Stimulated activated naive CD8-positive, alpha-beta T cell treated with anti-CD3 and anti-CD28 coated beads, Interleukin-15, Interleukin-2, amounts not matched to agents 100 ng/mL and 50 ng/mL, for 24 hours (primary cell): Measurements from ENCODE around the gene LMX1B.
"Not testable (repeated sequence)": the region's sequence is repeated elsewhere in the genome, so short reads cannot be mapped to it uniquely, and the experiment has no call there.

Source experiments
- H3K27ac Mint-ChIP-seq: one replicate; pipeline ENCODE4 v1.8.0; 2021; ENCODE audit warnings: mild to moderate bottlenecking, mixed read lengths
- H3K27me3 Mint-ChIP-seq: one replicate; pipeline ENCODE4 v1.8.0; 2021; ENCODE audit warnings: mixed read lengths
- H3K36me3 Mint-ChIP-seq: one replicate; pipeline ENCODE4 v1.8.0; 2021; ENCODE audit warnings: low read depth, mixed read lengths
- H3K4me1 Mint-ChIP-seq: one replicate; pipeline ENCODE4 v1.8.0; 2021; ENCODE audit warnings: low read depth, mixed read lengths
- H3K4me3 Mint-ChIP-seq: one replicate; pipeline ENCODE4 v1.8.0; 2021; ENCODE audit warnings: mild to moderate bottlenecking, mixed read lengths
- H3K9me3 Mint-ChIP-seq: one replicate; pipeline ENCODE4 v1.8.0; 2021; ENCODE audit warnings: mixed read lengths

Gene LMX1B

GRCh38 chr9:126719618-126720031, 105.9 kb downstream of the LMX1B start:
- Mint-ChIP-seq H3K9me3 (no peaks in the 10 kb centered on the region), H3K36me3 (no peaks in the 10 kb centered on the region), H3K4me1 (peaks cover 45% of the 10 kb centered on the region), H3K27ac (peak overlapping the region; percentile 90), H3K27me3 (no peaks in the 10 kb centered on the region), H3K4me3 (peak overlapping the region; percentile 61)

- Mint-ChIP-seq H3K4me1 (peaks cover 45% of the 10 kb centered on the region), H3K36me3 (no peaks in the 10 kb centered on the region), H3K27me3 (no peaks in the 10 kb centered on the region), H3K27ac (peak overlapping the region; percentile 90), H3K4me3 (peak overlapping the region; percentile 61), H3K9me3 (no peaks in the 10 kb centered on the region)
Measured at GRCh38 chr9:126720036-126720435, 106.3 kb downstream of the LMX1B start.

- Mint-ChIP-seq H3K9me3 (no peaks in the 10 kb centered on the region), H3K27ac (peak overlapping the region; percentile 45), H3K4me1 (peaks cover 45% of the 10 kb centered on the region), H3K4me3 (peak overlapping the region; percentile 33), H3K36me3 (no peaks in the 10 kb centered on the region), H3K27me3 (no peaks in the 10 kb centered on the region)
Measured at GRCh38 chr9:126720661-126721563, 107.2 kb downstream of the LMX1B start.

DNA sequence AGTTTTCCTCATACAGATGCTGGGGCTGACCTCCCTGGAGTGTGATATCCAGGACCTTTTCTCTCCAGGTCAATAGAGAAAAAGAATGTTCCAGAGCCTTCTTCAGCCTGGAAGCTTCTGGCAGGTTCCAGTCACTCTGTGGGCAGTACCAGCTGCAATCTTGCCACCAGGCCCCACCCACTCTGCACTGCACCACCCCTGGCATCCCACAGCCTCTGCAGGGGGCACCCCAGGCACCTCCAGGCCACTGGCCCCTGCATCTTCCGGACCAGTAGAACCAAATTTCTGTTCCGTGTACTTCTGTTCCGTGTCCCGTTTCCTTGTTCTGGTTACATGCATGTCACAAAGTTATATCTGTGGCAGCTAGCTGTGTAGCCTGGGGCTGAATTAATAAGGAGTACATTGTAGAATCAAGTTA, 107.8 kb downstream of the LMX1B start:
- Mint-ChIP-seq H3K4me3 (peak overlapping the region; percentile 79), H3K27me3 (no peaks in the 10 kb centered on the region), H3K9me3 (no peaks in the 10 kb centered on the region), H3K27ac (peak overlapping the region; percentile 85), H3K4me1 (peaks cover 45% of the 10 kb centered on the region), H3K36me3 (no peaks in the 10 kb centered on the region)

DNA sequence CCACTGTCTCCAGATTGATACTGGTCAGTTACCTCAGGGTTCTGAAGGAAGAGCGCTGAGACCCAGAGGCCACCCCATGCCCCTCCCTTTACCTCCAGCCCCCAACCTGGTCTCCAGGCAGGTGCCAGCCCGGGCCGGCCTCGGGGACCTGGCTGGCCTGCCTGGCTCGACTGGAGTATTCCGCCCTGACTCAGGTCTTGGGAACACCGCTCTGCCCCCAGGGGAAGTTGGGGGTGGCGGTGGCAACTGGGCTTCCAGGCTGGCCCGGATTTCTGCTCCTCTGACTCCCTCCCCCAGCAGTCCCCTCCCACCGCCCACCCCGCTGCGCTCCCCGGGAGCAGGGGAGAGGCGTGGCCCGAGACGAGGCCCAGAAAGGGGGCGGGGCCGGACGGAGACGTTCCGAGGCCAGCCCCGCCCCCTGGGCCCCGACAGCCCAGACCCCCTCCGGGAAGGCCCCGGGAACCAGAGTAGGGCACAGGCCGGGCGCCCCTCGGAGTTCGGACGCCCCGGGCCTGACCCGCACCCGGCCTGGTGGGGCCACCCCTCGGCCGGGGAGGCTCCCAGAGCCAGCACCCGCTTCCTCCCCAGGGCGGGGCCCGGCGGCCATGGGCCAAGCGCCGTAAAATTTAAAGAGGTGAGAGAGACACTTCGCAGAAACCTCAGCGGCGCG, 108.7 kb downstream of the LMX1B start:
- no peaks in the 10 kb centered on the region for H3K9me3 Mint-ChIP-seq
- peaks cover 45% of the 10 kb centered on the region for H3K4me1 Mint-ChIP-seq
- peak overlapping the region; percentile 82 for H3K4me3 Mint-ChIP-seq
- H3K27me3 Mint-ChIP-seq, result no peaks in the 10 kb centered on the region
- H3K36me3 Mint-ChIP-seq, result no peaks in the 10 kb centered on the region
- peak overlapping the region; percentile 85 for H3K27ac Mint-ChIP-seq

- H3K27ac Mint-ChIP-seq, result peak overlapping the region; percentile 84
- H3K4me3 Mint-ChIP-seq, result peak overlapping the region; percentile 82
- H3K36me3 Mint-ChIP-seq, result no peaks in the 10 kb centered on the region
- no peaks in the 10 kb centered on the region for H3K27me3 Mint-ChIP-seq
- peaks cover 45% of the 10 kb centered on the region for H3K4me1 Mint-ChIP-seq
- no peaks in the 10 kb centered on the region for H3K9me3 Mint-ChIP-seq
Measured at GRCh38 chr9:126722922-126723806, 109.4 kb downstream of the LMX1B start.

DNA sequence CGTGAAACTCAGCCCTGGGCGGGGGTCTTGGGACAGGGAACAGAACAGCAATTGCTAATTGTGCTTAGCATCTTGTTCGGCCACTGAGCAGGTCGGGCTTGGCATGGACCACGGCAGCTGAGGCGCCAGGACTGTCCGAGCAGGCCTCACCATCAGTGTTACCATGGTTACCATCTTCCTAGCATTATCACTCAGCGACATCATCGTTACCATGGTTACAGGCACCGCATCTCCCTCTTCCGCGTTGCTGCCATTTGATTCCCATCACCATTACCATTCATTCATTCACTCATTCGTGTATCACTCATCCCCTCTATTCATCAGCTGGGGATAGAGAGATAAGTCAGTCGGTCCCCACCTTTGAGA, 110.1 kb downstream of the LMX1B start:
- peak overlapping the region; percentile 84 for H3K27ac Mint-ChIP-seq
- peak overlapping the region; percentile 82 for H3K4me3 Mint-ChIP-seq
- H3K9me3 Mint-ChIP-seq, result no peaks in the 10 kb centered on the region
- no peaks in the 10 kb centered on the region for H3K36me3 Mint-ChIP-seq
- peaks cover 43% of the 10 kb centered on the region for H3K4me1 Mint-ChIP-seq
- H3K27me3 Mint-ChIP-seq, result no peaks in the 10 kb centered on the region

DNA sequence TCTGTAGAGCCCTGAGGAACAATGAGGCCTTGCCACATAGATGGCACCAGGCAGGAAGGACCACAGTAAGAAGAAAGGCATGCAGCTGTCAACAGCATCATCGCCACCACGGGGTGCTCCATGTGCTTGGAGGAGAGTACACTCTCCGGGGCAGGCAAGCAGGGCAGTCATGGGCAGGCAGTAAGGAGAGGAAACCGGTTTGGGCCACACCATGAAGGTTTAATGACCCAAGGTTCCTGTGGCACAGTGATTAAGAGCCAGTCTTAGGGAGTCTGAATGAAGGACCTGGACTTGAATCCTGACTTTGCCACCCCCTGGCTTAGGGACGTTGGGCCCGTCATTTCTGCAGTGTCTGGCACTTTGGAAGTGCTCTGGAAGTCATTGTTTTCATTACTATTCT, 110.5 kb downstream of the LMX1B start:
- no peak overlapping the region for H3K27ac Mint-ChIP-seq
- peaks cover 39% of the 10 kb centered on the region for H3K4me1 Mint-ChIP-seq
- no peaks in the 10 kb centered on the region for H3K27me3 Mint-ChIP-seq
- H3K4me3 Mint-ChIP-seq, result peak overlapping the region; percentile 82
- no peaks in the 10 kb centered on the region for H3K36me3 Mint-ChIP-seq
- no peaks in the 10 kb centered on the region for H3K9me3 Mint-ChIP-seq

- H3K27me3 Mint-ChIP-seq, H3K36me3 Mint-ChIP-seq, H3K9me3 Mint-ChIP-seq, H3K4me3 Mint-ChIP-seq, H3K27ac Mint-ChIP-seq: not testable (repeated sequence)
- peaks cover 26% of the 10 kb centered on the region for H3K4me1 Mint-ChIP-seq
Measured at GRCh38 chr9:126725485-126725884, 111.8 kb downstream of the LMX1B start.

DNA sequence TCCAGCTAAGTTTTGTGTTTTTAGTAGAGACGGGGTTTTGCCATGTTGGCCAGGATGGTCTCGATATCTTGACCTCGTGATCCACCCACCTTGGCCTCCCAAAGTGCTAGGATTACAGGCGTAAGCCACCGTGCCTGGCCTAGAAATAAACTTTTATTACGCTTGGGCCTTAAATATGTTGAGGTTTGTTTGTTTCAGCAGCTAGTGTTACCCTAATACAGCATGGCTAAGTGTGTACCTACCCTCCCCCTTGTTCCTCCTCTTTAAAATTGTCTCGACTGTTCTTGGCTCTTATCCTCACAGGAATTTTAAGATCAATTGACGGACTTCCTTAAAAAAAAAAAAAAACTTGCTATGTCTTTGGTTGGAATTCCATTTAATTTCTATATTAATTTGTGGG, 114.5 kb downstream of the LMX1B start:
- H3K4me1 Mint-ChIP-seq, H3K4me3 Mint-ChIP-seq, H3K27ac Mint-ChIP-seq, H3K36me3 Mint-ChIP-seq, H3K27me3 Mint-ChIP-seq, H3K9me3 Mint-ChIP-seq: not testable (repeated sequence)

GRCh38 chr9:126730592-126730991, 116.9 kb downstream of the LMX1B start:
- not testable (repeated sequence) for H3K4me3 Mint-ChIP-seq, H3K27ac Mint-ChIP-seq, H3K27me3 Mint-ChIP-seq, H3K4me1 Mint-ChIP-seq
- peaks cover 13% of the 10 kb centered on the region for H3K36me3 Mint-ChIP-seq
- peaks cover 16% of the 10 kb centered on the region for H3K9me3 Mint-ChIP-seq

DNA sequence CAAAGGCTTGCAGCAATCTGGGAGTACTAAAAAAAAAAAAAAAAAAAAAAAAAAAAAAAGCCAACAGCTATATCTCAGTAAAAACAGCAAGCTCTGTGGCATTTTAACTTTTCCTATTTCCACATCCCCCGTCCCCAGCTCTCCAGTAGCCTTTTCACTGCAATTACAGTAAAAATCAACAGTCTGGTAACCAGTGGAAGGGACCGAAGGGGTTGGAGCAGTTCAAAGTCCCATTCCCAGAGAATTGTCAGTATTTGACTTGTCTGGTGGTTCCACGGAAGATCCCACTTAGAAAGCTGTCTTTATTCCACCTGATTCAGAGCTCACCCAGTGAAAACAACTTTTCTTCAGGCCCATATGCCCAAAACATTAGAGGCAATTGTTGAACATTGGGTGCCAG, 119.3 kb downstream of the LMX1B start:
- no peaks in the 10 kb centered on the region for H3K4me1 Mint-ChIP-seq
- H3K27me3 Mint-ChIP-seq, result peaks cover 4% of the 10 kb centered on the region
- no peak overlapping the region for H3K27ac Mint-ChIP-seq
- H3K9me3 Mint-ChIP-seq, result peaks cover 23% of the 10 kb centered on the region
- no peak overlapping the region for H3K4me3 Mint-ChIP-seq
- H3K36me3 Mint-ChIP-seq, result peaks cover 14% of the 10 kb centered on the region

- Mint-ChIP-seq H3K4me1 (no peaks in the 10 kb centered on the region), H3K4me3 (no peak overlapping the region), H3K27ac (no peak overlapping the region), H3K36me3 (peaks cover 14% of the 10 kb centered on the region), H3K27me3 (peaks cover 4% of the 10 kb centered on the region), H3K9me3 (peaks cover 23% of the 10 kb centered on the region)
Measured at GRCh38 chr9:126734877-126735276, 121.1 kb downstream of the LMX1B start.

- Mint-ChIP-seq H3K27ac (no peak overlapping the region), H3K4me3 (no peak overlapping the region), H3K27me3 (peaks cover 4% of the 10 kb centered on the region), H3K9me3 (peaks cover 23% of the 10 kb centered on the region), H3K36me3 (peaks cover 14% of the 10 kb centered on the region), H3K4me1 (no peaks in the 10 kb centered on the region)
Measured at GRCh38 chr9:126735482-126735881, 121.8 kb downstream of the LMX1B start.

DNA sequence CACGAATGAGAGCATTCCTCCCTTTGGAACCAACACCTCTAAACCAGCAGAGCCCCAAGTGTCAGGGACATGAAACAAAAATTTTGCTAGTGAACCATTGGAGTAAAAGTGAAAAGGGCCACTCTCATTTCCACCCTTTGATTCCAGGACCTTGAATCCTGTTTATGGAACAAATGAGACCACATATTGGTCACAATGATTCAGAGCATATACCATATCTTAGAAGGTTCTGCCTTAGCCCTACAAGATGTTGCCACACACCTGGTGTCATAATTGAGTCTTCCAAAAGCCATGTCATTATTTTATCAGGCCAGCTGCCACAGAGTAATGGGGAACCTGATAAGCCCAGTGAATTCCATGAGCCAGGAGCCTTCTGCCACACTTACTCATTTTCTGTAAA, 124.8 kb downstream of the LMX1B start:
- Mint-ChIP-seq H3K27ac (no peak overlapping the region), H3K36me3 (peaks cover 14% of the 10 kb centered on the region), H3K9me3 (peaks cover 23% of the 10 kb centered on the region), H3K4me3 (no peak overlapping the region), H3K4me1 (no peaks in the 10 kb centered on the region), H3K27me3 (no peaks in the 10 kb centered on the region)
